ENCODE results near the gene PDPK1.
A peak's percentile ranks its signal among the peaks of the same experiment; 100 is the strongest.
"Not testable (repeated sequence)": the region's sequence is repeated elsewhere in the genome, so short reads cannot be mapped to it uniquely, and the experiment has no call there.

The PDPK1 gene

GRCh38 chr16:2560798-2561133 lies 22.9 kb downstream of the PDPK1 start:
- DNase-seq (ENCODE audit: low spot score); in situ Hi-C loops (cut with MboI; ENCODE audit: low sequenced_read_pairs, unreplicated experiment): not testable (repeated sequence)
- TF ChIP-seq, protein P1, sequence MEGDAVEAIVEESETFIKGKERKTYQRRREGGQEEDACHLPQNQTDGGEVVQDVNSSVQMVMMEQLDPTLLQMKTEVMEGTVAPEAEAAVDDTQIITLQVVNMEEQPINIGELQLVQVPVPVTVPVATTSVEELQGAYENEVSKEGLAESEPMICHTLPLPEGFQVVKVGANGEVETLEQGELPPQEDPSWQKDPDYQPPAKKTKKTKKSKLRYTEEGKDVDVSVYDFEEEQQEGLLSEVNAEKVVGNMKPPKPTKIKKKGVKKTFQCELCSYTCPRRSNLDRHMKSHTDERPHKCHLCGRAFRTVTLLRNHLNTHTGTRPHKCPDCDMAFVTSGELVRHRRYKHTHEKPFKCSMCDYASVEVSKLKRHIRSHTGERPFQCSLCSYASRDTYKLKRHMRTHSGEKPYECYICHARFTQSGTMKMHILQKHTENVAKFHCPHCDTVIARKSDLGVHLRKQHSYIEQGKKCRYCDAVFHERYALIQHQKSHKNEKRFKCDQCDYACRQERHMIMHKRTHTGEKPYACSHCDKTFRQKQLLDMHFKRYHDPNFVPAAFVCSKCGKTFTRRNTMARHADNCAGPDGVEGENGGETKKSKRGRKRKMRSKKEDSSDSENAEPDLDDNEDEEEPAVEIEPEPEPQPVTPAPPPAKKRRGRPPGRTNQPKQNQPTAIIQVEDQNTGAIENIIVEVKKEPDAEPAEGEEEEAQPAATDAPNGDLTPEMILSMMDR (IDR thresholded peaks at IDR 0.05; ENCODE audit: borderline replicate concordance, control extremely low read depth, extremely low read depth, insufficient read depth, missing control alignments), result peak; percentile 53

GRCh38 chr16:2567506-2567905 lies 29.7 kb downstream of the PDPK1 start:
- in situ Hi-C loops (cut with MboI; ENCODE audit: low sequenced_read_pairs, unreplicated experiment), result not testable (repeated sequence)

GRCh38 chr16:2568573-2568972 lies 30.8 kb downstream of the PDPK1 start:
- in situ Hi-C loops (cut with MboI; ENCODE audit: low sequenced_read_pairs, unreplicated experiment); DNase-seq (ENCODE audit: low spot score): not testable (repeated sequence)

More at GRCh38 chr16:2567506-2567905, 29.7 kb downstream of the PDPK1 start:
- DNase-seq (ENCODE audit: low spot score), result not testable (repeated sequence)

DNA sequence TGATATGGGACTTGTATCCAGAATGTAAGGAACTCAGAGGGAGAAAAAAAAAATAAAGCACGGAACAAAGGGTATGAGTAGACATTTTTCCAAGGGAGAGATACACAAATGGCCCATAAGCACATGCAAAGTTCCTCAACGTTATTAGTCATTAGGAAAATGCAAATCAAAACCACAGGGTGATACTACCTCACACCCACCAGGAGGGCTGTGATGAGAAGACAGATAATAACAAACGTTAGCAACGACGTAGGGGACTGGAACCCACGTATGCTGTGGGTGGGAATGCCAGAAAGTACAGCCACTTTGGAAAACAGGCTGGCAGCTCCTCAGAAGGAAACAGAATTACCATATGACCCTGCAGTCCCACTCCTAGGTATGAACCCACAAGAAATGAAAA lies 34.9 kb downstream of the PDPK1 start:
- DNase-seq (ENCODE audit: low spot score); in situ Hi-C loops (cut with MboI; ENCODE audit: low sequenced_read_pairs, unreplicated experiment): not testable (repeated sequence)

GRCh38 chr16:2575839-2576238 lies 38.0 kb downstream of the PDPK1 start:
- DNase-seq (ENCODE audit: low spot score); in situ Hi-C loops (cut with MboI; ENCODE audit: low sequenced_read_pairs, unreplicated experiment): not testable (repeated sequence)

- DNase-seq (ENCODE audit: low spot score); in situ Hi-C loops (cut with MboI; ENCODE audit: low sequenced_read_pairs, unreplicated experiment): not testable (repeated sequence)
Observed at GRCh38 chr16:2577044-2577443, 39.2 kb downstream of the PDPK1 start.

DNA sequence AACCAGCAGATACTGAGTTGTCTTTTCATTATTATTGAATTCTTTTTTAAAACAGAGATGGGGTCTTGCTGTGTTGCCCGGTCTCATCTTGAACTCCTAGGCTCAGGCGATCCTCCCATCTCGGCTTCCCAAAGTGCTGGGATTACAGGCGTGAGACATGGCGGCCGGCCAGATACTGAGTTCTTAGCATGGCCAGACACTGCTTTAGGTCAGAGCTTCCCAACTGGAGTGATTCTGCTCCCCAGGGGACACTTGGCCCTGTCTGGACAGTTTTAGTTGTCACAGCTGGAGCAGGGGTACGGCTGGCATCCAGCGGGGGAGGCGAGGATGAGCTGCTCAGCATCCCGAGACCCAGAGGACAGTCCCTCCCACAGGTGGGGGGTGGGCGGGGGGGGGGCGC lies 41.1 kb downstream of the PDPK1 start:
- DNase-seq (ENCODE audit: low spot score); in situ Hi-C loops (cut with MboI; ENCODE audit: low sequenced_read_pairs, unreplicated experiment): not testable (repeated sequence)

DNA sequence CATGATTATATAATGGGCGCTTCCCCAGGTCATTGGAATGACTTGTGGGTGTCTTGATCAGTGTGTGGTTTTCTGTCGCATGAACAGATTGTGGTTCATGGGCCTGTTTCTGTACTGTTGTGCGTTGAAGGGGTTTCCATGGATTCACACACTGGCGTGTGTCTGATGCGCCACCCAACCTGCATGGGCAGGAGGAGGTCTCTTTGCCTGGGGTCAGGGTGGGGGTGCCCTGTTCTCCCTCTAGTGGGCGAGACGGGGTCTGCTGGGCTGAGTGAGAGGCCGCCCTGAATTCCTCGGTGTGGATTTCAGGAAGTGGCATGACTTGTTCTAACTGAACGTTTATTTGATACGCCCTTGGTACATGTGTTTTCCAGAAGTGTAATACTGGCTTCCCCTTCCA lies 42.3 kb downstream of the PDPK1 start:
- DNase-seq (ENCODE audit: low spot score); in situ Hi-C loops (cut with MboI; ENCODE audit: low sequenced_read_pairs, unreplicated experiment): not testable (repeated sequence)

DNA sequence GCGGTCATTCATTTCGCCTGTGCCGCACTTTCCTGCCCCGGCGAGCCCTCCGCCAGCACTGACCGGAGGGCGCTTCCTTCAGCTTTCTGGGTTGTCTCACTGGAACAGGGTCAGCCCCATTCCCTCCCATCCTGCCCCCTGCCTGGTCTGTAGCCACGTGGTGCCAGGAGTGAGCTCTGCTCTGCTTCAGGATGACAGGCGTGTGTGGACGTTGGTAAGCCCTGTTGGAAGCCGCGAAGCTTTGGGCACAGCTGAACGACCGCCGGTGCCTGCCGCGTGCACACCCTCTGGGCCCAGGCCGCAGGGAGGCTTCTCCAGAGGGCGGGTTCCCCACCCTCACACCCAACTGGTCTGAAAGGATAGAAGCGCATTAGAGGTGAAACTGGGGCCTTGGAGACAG lies 43.0 kb downstream of the PDPK1 start:
- in situ Hi-C loops (cut with MboI; ENCODE audit: low sequenced_read_pairs, unreplicated experiment), result not testable (repeated sequence)

DNA sequence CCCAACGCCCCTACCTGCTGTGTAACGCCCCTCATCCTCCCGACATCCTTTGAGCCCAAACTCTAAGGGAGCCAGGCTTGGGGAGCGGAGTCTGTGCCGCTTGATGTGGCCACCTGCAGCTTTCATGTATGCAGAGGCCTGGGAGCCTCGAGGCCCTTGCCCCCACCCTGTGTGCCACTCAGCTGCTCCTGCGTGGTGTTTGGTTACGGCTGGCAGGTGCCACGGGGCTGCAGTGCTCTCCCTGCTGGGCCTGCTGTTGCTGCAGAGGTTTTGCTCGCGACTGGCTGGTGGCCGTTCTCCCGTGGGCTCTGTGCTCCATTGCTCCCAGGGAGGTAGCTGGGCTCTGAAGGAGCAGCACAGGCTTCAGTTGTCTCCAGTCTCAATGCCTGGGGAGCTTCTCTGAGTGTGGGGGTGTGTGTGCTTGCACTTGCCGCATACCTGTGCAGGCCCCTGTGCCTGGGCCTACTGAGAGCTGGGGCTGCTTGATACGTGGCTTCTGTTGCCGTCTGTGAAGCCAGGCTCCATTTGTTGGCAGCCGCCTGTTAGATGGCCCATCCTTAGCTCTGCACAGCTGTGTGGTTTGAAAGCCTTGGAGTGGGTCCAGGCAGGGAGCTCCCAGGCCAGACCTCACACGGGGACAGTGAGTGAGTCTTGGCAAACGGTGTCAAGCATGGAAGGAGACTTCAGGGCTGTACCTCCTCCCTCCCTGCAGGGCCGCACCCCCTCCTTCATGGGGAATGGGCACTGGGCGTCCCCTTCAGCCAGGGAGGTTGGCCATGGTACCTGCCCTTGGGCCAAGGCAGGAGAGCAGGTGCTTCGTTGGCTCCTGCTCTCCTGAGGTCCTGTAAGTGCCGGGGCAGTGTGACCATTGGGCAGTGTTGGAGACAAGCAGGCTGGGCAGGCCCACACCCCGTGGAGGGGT lies 47.2 kb downstream of the PDPK1 start:
- TF ChIP-seq, protein P1 (IDR thresholded peaks at IDR 0.05; ENCODE audit: borderline replicate concordance, control extremely low read depth, extremely low read depth, insufficient read depth, missing control alignments), result no peak
- DNase-seq (ENCODE audit: low spot score), result no peak
- in situ Hi-C loops (cut with MboI; ENCODE audit: low sequenced_read_pairs, unreplicated experiment), result no loop called here

More for the DNA sequence above, 43.0 kb downstream of the PDPK1 start:
- not testable (repeated sequence) for DNase-seq (ENCODE audit: low spot score)

- TF ChIP-seq, protein P1 (IDR thresholded peaks at IDR 0.05; ENCODE audit: borderline replicate concordance, control extremely low read depth, extremely low read depth, insufficient read depth, missing control alignments), result no peak
- DNase-seq (ENCODE audit: low spot score), result no peak
- in situ Hi-C loops (cut with MboI; ENCODE audit: low sequenced_read_pairs, unreplicated experiment), result no loop called here
Observed at GRCh38 chr16:2585651-2586081, 47.8 kb downstream of the PDPK1 start.

Measured in GM13976 (cell line).